NCI-H128 (cell line): ENCODE measurements around the gene ZGPAT.
"Not testable (repeated sequence)": the region's sequence is repeated elsewhere in the genome, so short reads cannot be mapped to it uniquely, and the experiment has no call there.

Experiments
- DNase-seq: peaks from one replicate; lab custom pipeline; 2025; ENCODE audit not compliant: unreplicated experiment; lab: John Stamatoyannopoulos, UW

Gene ZGPAT

DNA sequence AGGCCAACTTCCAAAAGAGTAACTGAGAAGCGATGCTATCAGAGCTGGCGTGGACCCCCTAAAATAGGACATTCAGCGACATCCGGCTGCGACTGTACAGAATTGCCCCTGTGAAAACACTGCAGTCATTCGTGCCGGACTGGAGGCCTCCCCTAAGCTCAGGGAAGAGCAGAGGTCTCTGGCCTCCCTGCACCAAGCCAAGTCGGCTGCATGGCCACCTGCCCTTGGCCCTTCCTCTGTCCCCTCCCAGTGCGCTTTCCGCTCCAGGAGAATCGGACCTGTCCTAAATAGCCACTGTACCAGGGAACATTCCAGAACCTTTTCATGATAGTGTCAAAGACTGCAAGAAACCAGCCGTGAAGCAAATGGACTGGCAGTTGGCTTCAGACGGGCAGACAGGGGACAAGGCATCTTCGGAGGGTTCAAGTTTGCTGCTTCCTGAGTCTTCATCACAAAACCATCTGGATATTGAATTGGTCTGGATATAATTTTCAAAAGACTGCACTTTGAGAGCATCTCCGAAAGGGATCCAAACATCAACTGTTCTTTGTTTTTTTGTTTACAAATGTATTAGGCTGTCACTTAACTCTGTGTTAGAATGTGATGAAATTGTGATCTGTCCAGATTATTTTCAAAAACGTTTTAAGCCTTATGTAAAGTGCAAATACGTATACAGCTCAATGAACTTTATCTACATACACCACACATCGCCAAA lies 48.3 kb downstream of the ZGPAT start:
- DNase-seq = no peak

- no peak for DNase-seq
Observed at GRCh38 chr20:63756648-63756991, 48.8 kb downstream of the ZGPAT start.

DNA sequence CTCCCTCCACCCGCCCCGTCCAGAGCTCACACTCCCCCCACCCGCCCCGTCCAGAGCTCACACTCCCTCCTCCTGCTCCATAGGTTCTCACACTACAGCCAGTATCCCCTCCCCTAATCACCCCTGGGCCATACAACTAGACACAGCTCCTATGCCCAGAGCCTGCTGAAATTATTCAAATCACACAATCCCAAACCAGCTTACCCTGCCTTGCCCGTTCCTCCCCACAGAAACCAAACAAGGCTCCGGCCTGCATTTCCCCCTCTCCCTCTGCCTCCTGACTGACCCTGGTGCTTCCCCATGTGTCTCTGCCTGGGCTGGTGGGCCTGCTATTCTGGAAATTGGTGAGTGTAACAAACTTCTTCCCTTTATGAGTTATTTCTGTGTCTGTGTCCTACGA lies 50.3 kb downstream of the ZGPAT start:
- DNase-seq = no peak

DNA sequence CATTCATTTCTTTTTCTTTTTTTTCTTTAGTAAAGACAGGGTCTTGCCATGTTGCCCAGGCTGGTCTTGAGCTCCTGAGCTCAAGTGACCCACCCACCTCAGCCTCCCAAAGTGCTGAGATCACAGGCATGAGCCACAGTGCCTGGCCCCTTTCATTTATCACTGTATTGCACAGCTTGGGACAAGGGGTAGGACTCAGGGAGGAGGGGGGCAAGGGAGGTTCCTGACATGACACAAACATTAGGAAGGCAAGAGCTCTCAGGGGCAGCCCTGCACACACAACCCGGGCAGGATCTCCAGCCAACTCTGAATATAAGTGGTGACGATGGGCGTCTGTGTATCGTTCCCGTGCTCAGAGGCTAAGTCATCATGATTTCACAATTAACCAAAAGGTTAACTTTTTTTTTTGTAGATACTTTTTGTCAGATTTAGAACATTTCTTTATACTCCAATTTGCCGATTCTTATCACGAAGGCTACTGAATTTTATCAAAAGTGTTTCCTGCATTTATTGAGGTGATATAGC lies 51.6 kb downstream of the ZGPAT start:
- no peak for DNase-seq

- no peak for DNase-seq
Observed at GRCh38 chr20:63765082-63765873, 57.4 kb downstream of the ZGPAT start.

DNA sequence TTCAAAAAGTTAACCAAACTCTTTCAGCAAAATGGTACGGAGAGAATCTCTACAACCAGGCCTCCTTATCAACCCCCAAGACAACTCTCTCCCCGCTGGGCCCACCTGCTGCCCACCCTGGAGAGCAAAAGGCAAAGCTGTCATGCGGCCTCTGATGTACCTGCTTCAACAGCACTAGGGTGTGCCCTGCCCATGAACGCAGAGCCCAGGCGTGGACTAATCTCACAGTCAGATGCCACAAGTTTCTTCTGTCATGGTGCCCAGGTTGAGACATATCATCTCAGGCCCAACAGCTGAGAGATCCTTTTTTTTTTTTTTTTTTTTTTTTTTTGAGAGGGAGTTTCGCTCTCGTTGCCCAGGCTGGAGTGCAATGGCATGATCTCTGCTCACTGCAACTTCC lies 58.1 kb downstream of the ZGPAT start:
- no peak for DNase-seq

GRCh38 chr20:63766695-63767426 lies 59.0 kb downstream of the ZGPAT start:
- no peak for DNase-seq

GRCh38 chr20:63767456-63767855 lies 59.6 kb downstream of the ZGPAT start:
- DNase-seq = no peak

DNA sequence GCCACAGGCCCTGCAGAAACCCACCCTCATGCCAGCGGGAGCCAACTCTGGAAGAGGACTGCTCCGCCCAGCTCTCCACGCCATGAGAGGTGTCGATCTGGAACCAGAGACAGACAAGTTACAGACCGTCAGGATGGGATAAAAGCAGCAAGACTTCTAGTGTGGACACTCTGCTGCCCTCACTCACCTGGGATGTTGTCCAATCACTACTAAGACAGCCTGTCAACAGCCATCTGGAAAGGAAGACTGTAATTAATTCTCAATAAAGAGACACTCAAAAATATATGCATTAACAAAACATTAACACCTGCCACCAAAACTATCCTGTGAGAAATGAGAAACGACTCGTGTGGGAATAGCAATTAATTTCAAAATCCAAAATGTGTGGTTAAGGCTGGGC lies 60.0 kb downstream of the ZGPAT start:
- DNase-seq = no peak

DNA sequence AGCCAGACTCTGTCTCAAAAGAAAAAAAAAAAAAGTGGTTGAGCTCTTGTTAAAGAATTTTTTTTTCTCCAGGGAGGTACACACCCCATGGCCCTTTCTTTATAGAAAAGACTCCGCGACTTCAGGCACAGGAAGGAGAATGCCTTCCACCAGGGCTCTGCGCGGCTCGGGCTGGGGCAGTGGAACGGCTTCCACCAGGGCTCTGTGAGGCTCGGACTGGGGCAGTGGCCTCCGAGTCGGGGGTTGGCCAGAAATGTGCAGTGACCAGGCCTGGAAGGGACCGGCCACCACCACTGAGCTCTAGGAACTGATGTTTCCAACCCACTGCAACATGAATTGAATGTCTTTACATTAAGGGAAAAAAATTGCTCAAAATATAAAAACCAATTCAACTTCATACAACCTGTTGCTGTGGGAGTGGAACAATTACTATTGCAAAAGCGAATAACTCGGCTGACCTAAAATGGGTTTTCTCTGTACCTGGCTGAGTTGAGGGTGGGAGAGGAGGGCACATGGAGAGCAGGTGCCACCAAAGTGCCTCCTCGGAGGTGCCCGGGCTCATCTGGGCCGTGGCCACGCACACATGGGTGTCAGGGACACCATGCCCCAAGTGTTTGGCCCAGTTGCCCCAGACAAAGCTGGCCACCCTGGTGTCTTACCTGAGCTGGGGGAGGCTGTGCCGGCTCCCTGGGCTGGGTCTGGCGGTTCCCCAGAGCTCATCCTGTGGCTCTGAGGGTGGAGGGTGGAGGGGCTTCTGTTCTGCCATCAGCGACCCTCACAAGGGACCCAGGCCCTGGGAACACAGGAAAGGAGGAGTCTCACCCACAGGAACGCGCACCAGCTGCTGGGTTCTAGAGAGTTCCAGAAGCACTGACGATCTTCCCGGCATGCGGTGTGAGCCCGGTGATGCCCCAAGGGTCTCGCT lies 61.0 kb downstream of the ZGPAT start:
- no peak for DNase-seq

GRCh38 chr20:63769891-63770474 lies 62.1 kb downstream of the ZGPAT start:
- DNase-seq = no peak

- DNase-seq = no peak
Observed at GRCh38 chr20:63771046-63771707, 63.3 kb downstream of the ZGPAT start.

DNA sequence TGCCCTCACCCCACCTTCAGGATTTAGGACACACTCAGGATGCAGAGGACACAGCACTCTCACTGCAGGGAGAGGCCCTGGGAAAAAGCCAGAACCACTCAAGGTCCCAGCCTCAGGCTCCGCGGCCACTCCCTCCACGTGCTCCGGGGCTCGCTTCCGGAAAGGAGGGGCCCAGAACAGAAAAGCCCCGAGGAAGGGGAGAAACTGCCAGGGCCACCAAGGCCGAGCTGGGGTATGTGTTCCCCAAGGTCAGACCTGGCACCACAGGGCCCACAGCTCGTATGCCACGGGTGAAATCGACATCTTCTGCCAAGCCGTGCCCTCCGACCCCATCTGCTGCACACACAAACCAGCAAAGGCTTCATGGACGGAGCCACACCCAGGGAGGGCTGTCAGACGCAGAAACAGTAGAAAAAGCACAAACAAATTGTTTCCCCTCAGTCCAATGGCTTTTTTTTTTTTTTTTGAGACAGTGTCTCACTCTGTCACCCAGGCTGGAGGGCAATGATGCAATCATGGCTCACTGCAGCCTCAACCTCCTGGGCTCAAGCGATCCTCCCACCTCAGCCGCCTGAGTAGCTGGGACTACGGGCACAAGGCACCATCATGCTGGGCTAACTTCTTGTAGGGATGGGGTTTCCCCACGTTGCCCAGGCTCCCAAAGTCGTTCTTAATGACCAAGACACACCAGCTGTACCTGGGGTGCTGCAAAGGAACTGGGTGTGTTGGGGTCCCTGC lies 65.1 kb downstream of the ZGPAT start:
- no peak for DNase-seq

- no peak for DNase-seq
Observed at GRCh38 chr20:63773571-63774241, 65.9 kb downstream of the ZGPAT start.

DNA sequence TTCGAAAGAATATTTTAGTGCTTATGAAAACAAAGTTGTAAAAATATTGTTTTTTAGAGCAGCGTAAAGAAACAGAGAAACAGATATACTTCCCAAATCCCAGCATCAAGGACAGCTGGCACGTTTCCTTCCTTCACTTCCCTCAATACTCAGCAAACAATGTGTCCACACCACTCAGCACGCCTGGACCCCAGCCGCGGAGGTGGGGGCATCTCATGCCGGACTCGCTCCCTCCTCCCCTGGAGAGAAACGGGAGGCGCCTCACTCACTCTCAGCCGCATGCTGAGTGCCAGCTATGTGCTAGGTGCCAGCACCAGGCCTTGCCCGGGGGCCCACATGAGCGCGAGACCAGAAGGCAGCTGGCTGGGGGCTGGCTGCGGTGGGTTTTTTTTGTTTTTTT lies 66.5 kb downstream of the ZGPAT start:
- DNase-seq = no peak

- no peak for DNase-seq
Observed at GRCh38 chr20:63775096-63775978, 67.5 kb downstream of the ZGPAT start.

DNA sequence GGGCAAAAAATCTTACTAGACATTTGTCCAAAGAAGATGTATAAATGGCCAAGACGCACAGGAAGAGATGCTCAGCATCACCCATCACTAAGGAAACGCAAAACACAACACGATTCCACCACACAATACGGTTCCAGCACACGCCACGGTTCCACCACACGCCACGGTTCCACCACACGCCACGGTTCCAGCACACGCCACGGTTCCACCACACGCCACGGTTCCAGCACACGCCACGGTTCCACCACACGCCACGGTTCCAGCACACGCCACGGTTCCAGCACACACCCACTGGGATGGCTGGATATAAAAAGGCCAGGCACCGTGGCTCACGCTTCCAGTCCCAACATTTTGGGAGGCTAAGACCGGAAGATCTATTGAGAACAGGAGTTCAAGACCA lies 69.0 kb downstream of the ZGPAT start:
- not testable (repeated sequence) for DNase-seq

DNA sequence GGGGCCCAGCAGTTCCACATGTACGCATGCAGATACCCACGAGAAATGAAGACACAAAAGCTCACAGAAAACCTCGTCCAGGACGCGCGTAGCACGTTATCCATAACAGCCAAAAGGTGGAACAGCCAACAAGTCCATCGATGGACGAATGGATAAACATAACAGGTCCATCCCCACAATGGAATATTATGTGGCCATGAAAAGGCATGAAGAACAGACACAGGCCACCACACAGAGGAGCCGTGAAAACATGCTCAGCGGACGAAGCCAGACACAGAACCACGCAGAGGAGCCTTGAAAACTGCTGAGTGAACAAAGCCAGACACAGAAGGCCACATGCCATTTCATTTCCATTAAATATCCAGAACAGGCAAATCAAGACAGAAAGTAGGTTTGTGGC lies 69.8 kb downstream of the ZGPAT start:
- no peak for DNase-seq
